A549 (cell line): ENCODE results near the gene OSBPL6. TPM values are rescaled to one million over a fixed set of nuclear protein-coding genes. Genes with fewer than 3 reads are reported as not detected.
"Not testable (repeated sequence)": the region's sequence is repeated elsewhere in the genome, so short reads cannot be mapped to it uniquely, and the experiment has no call there.

ENCODE experiments used
- ATAC-seq, 2 experiments: fragments of 200-7000 bp in 1 of 2; fragments of >200 bp in 1 of 2; cut with Nextera tagmentation in 1 of 2; cut with Tn5 transposase in 1 of 2; 3 replicates each; pipeline versions ENCODE4 v1.8.0 to v1.9.1; 2018 to 2020; ENCODE audit warnings: mild to moderate bottlenecking in 1 of 2, moderate library complexity in 1 of 2
- CTCF ChIA-PET: fragments of 300-600 bp; sonication (Branson Sonifier 250); formaldehyde crosslinking; extraction: SDS; loops from one replicate; lab custom pipeline; 2021; ENCODE audit warnings: antibody characterized with exemption, inconsistent platforms; lab: Yijun Ruan, JAX
- POLR2A ChIA-PET: fragments of 350-600 bp; formaldehyde crosslinking; extraction: SDS; loops from one replicate; lab custom pipeline; 2021; ENCODE audit warnings: antibody characterized with exemption, inconsistent platforms; lab: Yijun Ruan, JAX
- DNase-seq, 2 experiments: peaks; one replicate each; pipeline versions ENCODE4 v3.0.0 to v3.0.0-alpha.2; 2011 to 2016; ENCODE audit warnings: low read depth in 1 of 2, low spot score in 1 of 2
- FAIRE-seq: peaks from 2 replicates; lab custom pipeline; 2011; peaks lifted over from hg19 to GRCh38; lab: Jason Lieb, UNC
- H3K27ac ChIP-seq, 2 experiments: fragments of >200 bp; sonication (Bioruptor Twin); formaldehyde crosslinking; 3 replicates each; pipeline ENCODE4 v1.5.1; 2016 to 2017
- H3K4me1 ChIP-seq: fragments of >200 bp; sonication (Bioruptor Twin); formaldehyde crosslinking; 3 replicates; pipeline ENCODE4 v1.6.1; 2016
- H3K4me2 ChIP-seq: fragments of >200 bp; sonication (Bioruptor Twin); formaldehyde crosslinking; 3 replicates; pipeline ENCODE4 v1.6.1; 2016
- H3K4me3 ChIP-seq: fragments of >200 bp; sonication (Bioruptor Twin); formaldehyde crosslinking; 3 replicates; pipeline ENCODE4 v1.5.1; 2016
- H3K9me3 ChIP-seq: fragments of >200 bp; sonication (Bioruptor Twin); formaldehyde crosslinking; 3 replicates; pipeline ENCODE4 v1.6.1; 2016
- ATOH8 ChIP-seq: fragments of 250-450 bp; sonication (Bioruptor Pico); IDR thresholded peaks from 2 replicates; pipeline ENCODE4 v1.5.0; 2020; ENCODE audit warnings: low read depth, mild to moderate bottlenecking, moderate library complexity
- CBX2 ChIP-seq: fragments of 200-600 bp; sonication (generic); IDR thresholded peaks from 2 replicates; pipeline ENCODE4 v1.6.1; 2016; ENCODE audit warnings: low read depth, mild to moderate bottlenecking, borderline replicate concordance
- CBX8 ChIP-seq: fragments of 200-600 bp; sonication (generic); IDR thresholded peaks from 2 replicates; pipeline ENCODE4 v1.6.1; 2016
- CHD4 ChIP-seq: fragments of 200-600 bp; sonication (generic); IDR thresholded peaks from 2 replicates; pipeline ENCODE4 v1.6.1; 2016; ENCODE audit warnings: antibody characterized with exemption, mild to moderate bottlenecking, borderline replicate concordance
- E2F6 ChIP-seq: IDR thresholded peaks from 2 replicates; pipeline ENCODE4 v1.6.1; 2012; ENCODE audit warnings: low read depth, borderline replicate concordance
- ESRRA ChIP-seq: fragments of 150-350 bp; IDR thresholded peaks from 2 replicates; pipeline ENCODE4 v1.6.1; 2014; ENCODE audit warnings: mild to moderate bottlenecking, low read length, borderline replicate concordance
- FOXS1 ChIP-seq: fragments of 250-450 bp; sonication (Bioruptor Pico); IDR thresholded peaks from 2 replicates; pipeline ENCODE4 v1.5.0; 2020; ENCODE audit warnings: mild to moderate bottlenecking, moderate library complexity
- GATA3 ChIP-seq: IDR thresholded peaks from 2 replicates; pipeline ENCODE4 v1.6.1; 2012; ENCODE audit warnings: borderline replicate concordance
- HOXB13 ChIP-seq: fragments of 250-450 bp; sonication (Bioruptor Pico); IDR thresholded peaks from 2 replicates; pipeline ENCODE4 v1.5.0; 2020; ENCODE audit warnings: low read depth, mild to moderate bottlenecking, moderate library complexity
- JUN ChIP-seq, 2 experiments: fragments of >200 bp; sonication (Bioruptor Twin); formaldehyde crosslinking; IDR thresholded peaks; 2 replicates in 1 of 2; 3 replicates in 1 of 2; pipeline ENCODE4 v1.6.1; 2016 to 2017
- KDM1A ChIP-seq: fragments of 200-600 bp; sonication (generic); IDR thresholded peaks from 2 replicates; pipeline ENCODE4 v1.6.1; 2016; ENCODE audit warnings: low read depth, mild to moderate bottlenecking
- KDM5A ChIP-seq: fragments of 200-600 bp; sonication (generic); IDR thresholded peaks from 2 replicates; pipeline ENCODE4 v1.6.1; 2016; ENCODE audit warnings: antibody characterized with exemption, mild to moderate bottlenecking
- MYC ChIP-seq: IDR thresholded peaks from 2 replicates; pipeline ENCODE4 v1.6.1; 2012; ENCODE audit warnings: mild to moderate bottlenecking, inconsistent platforms, low read length, improper control_type of control experiment, borderline replicate concordance
- NPAS2 ChIP-seq: fragments of 250-450 bp; sonication (Bioruptor Pico); IDR thresholded peaks from 2 replicates; pipeline ENCODE4 v1.8.0; 2022; ENCODE audit warnings: mild to moderate bottlenecking, moderate library complexity, borderline replicate concordance
- PHF8 ChIP-seq: fragments of 200-600 bp; sonication (generic); IDR thresholded peaks from 2 replicates; pipeline ENCODE4 v1.6.1; 2016; ENCODE audit warnings: low read depth, mild to moderate bottlenecking, antibody characterized with exemption, moderate library complexity, borderline replicate concordance
- POLR2A ChIP-seq: IDR thresholded peaks from 2 replicates; pipeline ENCODE4 v1.6.1; 2012; ENCODE audit warnings: mild to moderate bottlenecking, low read length
- RAD21 ChIP-seq, 2 experiments: fragments of >200 bp in 1 of 2; sonication (Bioruptor Twin) in 1 of 2; formaldehyde crosslinking in 1 of 2; IDR thresholded peaks in 1 of 2; conservative IDR thresholded peaks in 1 of 2; 2 replicates in 1 of 2; 3 replicates in 1 of 2; pipeline ENCODE4 v1.6.1; 2012 to 2018; ENCODE audit warnings: inconsistent platforms in 1 of 2
- RARB ChIP-seq: fragments of 250-450 bp; sonication (Bioruptor Pico); IDR thresholded peaks from 2 replicates; pipeline ENCODE4 v1.8.0; 2021; ENCODE audit warnings: mild to moderate bottlenecking, moderate library complexity
- RCOR1 ChIP-seq: fragments of 150-350 bp; IDR thresholded peaks from 2 replicates; pipeline ENCODE4 v1.6.1; 2014; ENCODE audit warnings: antibody characterized with exemption, low read length, low read depth
- RNF2 ChIP-seq: fragments of 200-600 bp; sonication (generic); IDR thresholded peaks from 2 replicates; pipeline ENCODE4 v1.6.1; 2016; ENCODE audit warnings: low read depth, mild to moderate bottlenecking, antibody characterized with exemption, moderate library complexity, borderline replicate concordance
- SMC3 ChIP-seq: fragments of >200 bp; sonication (Bioruptor Twin); formaldehyde crosslinking; IDR thresholded peaks from 3 replicates; pipeline ENCODE4 v1.6.1; 2018; ENCODE audit warnings: inconsistent platforms
- USF2 ChIP-seq: fragments of 450-650 bp; IDR thresholded peaks from 2 replicates; pipeline ENCODE4 v1.6.1; 2014; ENCODE audit warnings: antibody characterized with exemption
- ZC3H11A ChIP-seq: fragments of 450-650 bp; IDR thresholded peaks from 2 replicates; pipeline ENCODE4 v1.6.1; 2014; ENCODE audit warnings: antibody characterized with exemption, mild to moderate bottlenecking
- WGBS: methylation state at CpG from one replicate; pipeline ENCODE4 v1.1.6; 2017; ENCODE audit errors: missing lambda C conversion rate; 5-methylcytosine and 5-hydroxymethylcytosine counted together
- polyA plus RNA-seq, 4 experiments: library from polyadenylated mRNA; depleted of rRNA in 3 of 4; stranded (reverse); fragments of >200 nt; fragmentation: RNase III in 1 of 4; extraction: RNeasy Plus Mini Kit Qiagen cat#74134 plus additional on column Dnase treatment in 1 of 4; gene quantifications; 2 replicates in 3 of 4; 3 replicates in 1 of 4; pipeline ENCODE4 v1.2.3, GENCODE V29; 2011 to 2017

Gene OSBPL6
- polyA plus RNA-seq, 2 of the 4 experiments (the other 2 are of a cell fraction): 2.9 to 8.2 TPM

GRCh38 chr2:178420463-178420999 lies 226.2 kb downstream of the OSBPL6 start:
- Histone ChIP-seq H3K4me3 (no peak overlapping the region), H3K9me3 (no peaks in the 10 kb centered on the region), H3K4me1 (peaks cover 8% of the 10 kb centered on the region), H3K27ac (no peak overlapping the region), H3K4me2 (no peak overlapping the region)
- CTCF ChIA-PET: interaction anchor here (2.6 to 5.1 kb wide), 3 partner anchors 8 to 309 kb away, joined by 11 to 43 read pairs (median 16); partner anchors contain the start of gene RBM45
- POLR2A ChIA-PET: no interaction called here
- DNase-seq (no peak), FAIRE-seq (no peak), ATAC-seq (no peak)
- WGBS: 68% methylated on average over 1 of the region's 1 CpG
- TF ChIP-seq SMC3: no peak
- TF ChIP-seq KDM1A: no peak
- no peak for TF ChIP-seq RARB (CRISPR knock-in tag)

DNA sequence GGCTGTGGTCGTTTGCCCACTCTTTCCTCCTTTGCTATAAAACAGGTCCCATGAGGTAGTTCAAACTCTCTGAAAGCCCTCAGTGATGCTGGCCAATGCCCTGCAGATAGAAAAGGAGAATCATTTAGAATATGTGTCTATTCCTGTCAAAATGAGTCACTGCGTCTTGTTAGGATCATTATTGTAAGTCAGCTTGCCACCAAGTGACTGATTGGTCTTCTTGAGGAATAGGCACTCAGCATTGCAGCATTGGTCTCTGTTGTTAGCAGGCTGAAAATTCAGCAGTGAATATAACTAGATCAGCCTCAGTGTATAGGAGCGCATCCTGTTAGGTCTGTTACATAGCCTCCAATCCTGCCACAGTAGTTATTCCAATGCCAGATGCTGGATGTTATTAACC lies 227.8 kb downstream of the OSBPL6 start:
- Histone ChIP-seq H3K9me3 (no peaks in the 10 kb centered on the region), H3K27ac (no peak overlapping the region), H3K4me2 (no peak overlapping the region), H3K4me1 (peaks cover 8% of the 10 kb centered on the region), H3K4me3 (no peak overlapping the region)
- no peak for DNase-seq
- POLR2A ChIA-PET: no interaction called here
- CTCF ChIA-PET: interaction anchor here (2.2 to 3.7 kb wide), 2 partner anchors 8 to 290 kb away, joined by 11 to 21 read pairs; no protein-coding TSS in a partner anchor
- WGBS: 71% methylated on average over 3 of the region's 3 CpGs
- TF ChIP-seq USF2 (no peak), ESRRA (no peak), CBX8 (no peak), FOXS1 (CRISPR knock-in tag) (no peak), CBX2 (no peak), KDM5A (no peak), CHD4 (no peak), ATOH8 (CRISPR knock-in tag) (no peak), NPAS2 (CRISPR knock-in tag) (no peak), RCOR1 (no peak)
- FAIRE-seq: no peak
- ATAC-seq: no peak

- 91% methylated on average over 5 of the region's 5 CpGs for WGBS
- H3K27ac ChIP-seq, DNase-seq, H3K4me1 ChIP-seq, H3K9me3 ChIP-seq, FAIRE-seq, ATAC-seq, H3K4me2 ChIP-seq, H3K4me3 ChIP-seq, POLR2A ChIA-PET: not testable (repeated sequence)
- CTCF ChIA-PET: interaction anchor here (1.3 to 3.7 kb wide), 3 partner anchors 9 to 291 kb away, joined by 5 to 21 read pairs (median 11); no protein-coding TSS in a partner anchor
Observed at GRCh38 chr2:178423746-178424145, 229.4 kb downstream of the OSBPL6 start.

- Histone ChIP-seq H3K4me1 (no peaks in the 10 kb centered on the region), H3K27ac (no peak overlapping the region), H3K9me3 (no peaks in the 10 kb centered on the region), H3K4me2 (no peak overlapping the region), H3K4me3 (no peak overlapping the region)
- CTCF ChIA-PET: interaction anchor here (0.6 to 8.5 kb wide), 5 partner anchors 10 to 1031 kb away, joined by 3 to 52 read pairs (median 3); no protein-coding TSS in a partner anchor
- POLR2A ChIA-PET: no interaction called here
- no peak for ATAC-seq
- 81% methylated on average over 4 of the region's 4 CpGs for WGBS
- DNase-seq: no peak
- TF ChIP-seq JUN (IDR thresholded peaks at IDR 0.05) (no peak), RNF2 (no peak), GATA3 (no peak), PHF8 (no peak), HOXB13 (CRISPR knock-in tag) (no peak), USF2 (no peak), KDM1A (no peak), ZC3H11A (no peak), POLR2A (no peak), RAD21 (conservative IDR thresholded peaks at IDR 0.05 in 1 of 2, IDR thresholded peaks at IDR 0.05 in 1 of 2) (no peak), E2F6 (no peak), NPAS2 (CRISPR knock-in tag) (no peak), MYC (no peak)
- FAIRE-seq: no peak
Observed at GRCh38 chr2:178425255-178425827, 231.0 kb downstream of the OSBPL6 start.
